NCI-H2107 (cell line): ENCODE measurements around the gene ALDH5A1.
"Not testable (repeated sequence)": the region's sequence is repeated elsewhere in the genome, so short reads cannot be mapped to it uniquely, and the experiment has no call there.

Experiments used
- DNase-seq: peaks from one replicate; lab custom pipeline; 2025; lab: John Stamatoyannopoulos, UW

ALDH5A1 gene

GRCh38 chr6:24486065-24486464 lies 8.7 kb upstream of the ALDH5A1 start:
- no peak for DNase-seq

- DNase-seq, result no peak
Measured at GRCh38 chr6:24489470-24489869, 5.3 kb upstream of the ALDH5A1 start, which contains the start of gene GPLD1. Gene GPLD1, minus strand, starts transcription at chr6:24489578. Its CDS starts 67 bp downstream, at chr6:24489511.

GRCh38 chr6:24489881-24490280 lies 4.9 kb upstream of the ALDH5A1 start:
- no peak for DNase-seq

GRCh38 chr6:24490948-24491347 lies 3.8 kb upstream of the ALDH5A1 start:
- DNase-seq, result no peak

- DNase-seq, result no peak
Measured at GRCh38 chr6:24492475-24492874, 2.3 kb upstream of the ALDH5A1 start.

GRCh38 chr6:24493945-24494820 lies 586 bp upstream of the ALDH5A1 start:
- no peak for DNase-seq

GRCh38 chr6:24497254-24497970 lies 2.6 kb downstream of the ALDH5A1 start:
- DNase-seq, result no peak

GRCh38 chr6:24500683-24501082 lies 5.9 kb downstream of the ALDH5A1 start:
- no peak for DNase-seq

- no peak for DNase-seq
Measured at GRCh38 chr6:24501374-24501773, 6.6 kb downstream of the ALDH5A1 start.

- no peak for DNase-seq
Measured at GRCh38 chr6:24501914-24502313, 7.1 kb downstream of the ALDH5A1 start.

GRCh38 chr6:24504287-24504648 lies 9.5 kb downstream of the ALDH5A1 start:
- DNase-seq, result no peak

GRCh38 chr6:24504649-24505586 lies 10.1 kb downstream of the ALDH5A1 start:
- DNase-seq, result no peak

GRCh38 chr6:24506814-24507520 lies 12.2 kb downstream of the ALDH5A1 start:
- no peak for DNase-seq

- not testable (repeated sequence) for DNase-seq
Measured at GRCh38 chr6:24511976-24512375, 17.2 kb downstream of the ALDH5A1 start.

- no peak for DNase-seq
Measured at GRCh38 chr6:24513602-24514001, 18.8 kb downstream of the ALDH5A1 start.

- no peak for DNase-seq
Measured at GRCh38 chr6:24517659-24518543, 23.1 kb downstream of the ALDH5A1 start.

- DNase-seq, result no peak
Measured at GRCh38 chr6:24520929-24521546, 26.3 kb downstream of the ALDH5A1 start.

GRCh38 chr6:24522228-24523176 lies 27.7 kb downstream of the ALDH5A1 start:
- peak; percentile 15 for DNase-seq

- no peak for DNase-seq
Measured at GRCh38 chr6:24524329-24524728, 29.6 kb downstream of the ALDH5A1 start.
